Measurements from ENCODE around the gene ZNF311.
"Not testable (repeated sequence)": the region's sequence is repeated elsewhere in the genome, so short reads cannot be mapped to it uniquely, and the experiment has no call there.

Gene ZNF311

DNA sequence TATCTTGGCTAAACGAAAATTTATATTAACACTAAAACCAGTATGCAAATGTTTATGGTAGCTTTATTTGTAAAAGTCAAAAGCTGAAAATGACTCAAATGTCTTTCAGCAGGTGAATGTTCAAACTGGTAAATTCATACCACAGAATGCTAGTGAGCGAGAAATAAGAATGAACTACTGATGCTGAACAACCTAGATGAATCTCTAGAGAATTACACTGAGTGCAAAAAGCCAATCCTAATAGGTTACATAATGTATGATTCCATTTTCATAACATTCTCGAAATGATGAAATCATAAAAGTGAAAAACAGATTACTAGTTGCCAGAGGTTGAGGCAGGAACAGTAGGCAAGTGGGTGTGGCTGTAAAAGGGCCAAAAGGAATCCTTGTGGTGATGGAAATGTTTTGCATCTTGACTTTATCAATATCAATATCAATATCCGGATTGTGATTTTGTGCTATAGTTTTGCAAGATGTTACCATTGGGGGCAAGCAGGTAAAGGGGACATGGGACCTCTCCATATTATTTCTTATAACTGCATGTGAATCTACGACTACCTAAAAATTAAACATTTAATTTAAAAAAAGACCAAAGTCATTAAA is 26.1 kb downstream of the ZNF311 start:
- no peaks in the 10 kb centered on the region for H3K36me3 ChIP-seq (ENCODE audit: low read depth)
- TF ChIP-seq, protein P1, sequence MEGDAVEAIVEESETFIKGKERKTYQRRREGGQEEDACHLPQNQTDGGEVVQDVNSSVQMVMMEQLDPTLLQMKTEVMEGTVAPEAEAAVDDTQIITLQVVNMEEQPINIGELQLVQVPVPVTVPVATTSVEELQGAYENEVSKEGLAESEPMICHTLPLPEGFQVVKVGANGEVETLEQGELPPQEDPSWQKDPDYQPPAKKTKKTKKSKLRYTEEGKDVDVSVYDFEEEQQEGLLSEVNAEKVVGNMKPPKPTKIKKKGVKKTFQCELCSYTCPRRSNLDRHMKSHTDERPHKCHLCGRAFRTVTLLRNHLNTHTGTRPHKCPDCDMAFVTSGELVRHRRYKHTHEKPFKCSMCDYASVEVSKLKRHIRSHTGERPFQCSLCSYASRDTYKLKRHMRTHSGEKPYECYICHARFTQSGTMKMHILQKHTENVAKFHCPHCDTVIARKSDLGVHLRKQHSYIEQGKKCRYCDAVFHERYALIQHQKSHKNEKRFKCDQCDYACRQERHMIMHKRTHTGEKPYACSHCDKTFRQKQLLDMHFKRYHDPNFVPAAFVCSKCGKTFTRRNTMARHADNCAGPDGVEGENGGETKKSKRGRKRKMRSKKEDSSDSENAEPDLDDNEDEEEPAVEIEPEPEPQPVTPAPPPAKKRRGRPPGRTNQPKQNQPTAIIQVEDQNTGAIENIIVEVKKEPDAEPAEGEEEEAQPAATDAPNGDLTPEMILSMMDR (IDR thresholded peaks at IDR 0.05; ENCODE audit: poor library complexity, severe bottlenecking) = no peak
- H3K4me1 ChIP-seq (ENCODE audit: insufficient read depth, poor library complexity, severe bottlenecking) = peaks cover 11% of the 10 kb centered on the region
- H3K4me3 ChIP-seq (ENCODE audit: severe bottlenecking) = no peak overlapping the region
- ATAC-seq (ENCODE audit: low read depth) (no peak), DNase-seq (ENCODE audit: low spot score) (no peak)
- no peaks in the 10 kb centered on the region for H3K27me3 ChIP-seq (ENCODE audit: insufficient read depth, poor library complexity, severe bottlenecking)
- no peaks in the 10 kb centered on the region for H3K9me3 ChIP-seq (ENCODE audit: severe bottlenecking)
- H3K27ac ChIP-seq (ENCODE audit: poor library complexity, severe bottlenecking) = no peak overlapping the region

DNA sequence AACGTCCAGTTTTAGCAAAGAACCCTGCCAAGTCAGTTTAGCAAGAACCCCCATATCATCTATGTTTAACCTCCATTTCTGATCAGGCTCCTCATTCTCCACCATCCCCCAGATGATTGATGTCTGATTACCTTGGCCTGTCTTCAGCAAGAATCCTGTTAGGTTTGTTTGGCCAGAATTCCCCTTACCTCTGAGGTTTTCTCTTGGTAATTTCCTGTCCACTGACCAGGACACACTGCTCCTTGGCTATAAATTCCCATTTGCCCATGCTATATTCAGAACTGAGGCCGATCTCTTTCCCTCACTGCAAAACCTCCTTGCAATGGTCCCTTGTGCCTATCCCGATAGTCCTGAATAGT is 27.0 kb downstream of the ZNF311 start:
- H3K27me3 ChIP-seq (ENCODE audit: insufficient read depth, poor library complexity, severe bottlenecking) = no peaks in the 10 kb centered on the region
- ATAC-seq (ENCODE audit: low read depth) (no peak), DNase-seq (ENCODE audit: low spot score) (no peak)
- no peaks in the 10 kb centered on the region for H3K9me3 ChIP-seq (ENCODE audit: severe bottlenecking)
- H3K36me3 ChIP-seq (ENCODE audit: low read depth) = no peaks in the 10 kb centered on the region
- H3K4me3 ChIP-seq (ENCODE audit: severe bottlenecking) = no peak overlapping the region
- TF ChIP-seq, protein P1 (IDR thresholded peaks at IDR 0.05; ENCODE audit: poor library complexity, severe bottlenecking) = no peak
- peak overlapping the region; percentile 37 for H3K27ac ChIP-seq (ENCODE audit: poor library complexity, severe bottlenecking)
- peaks cover 6% of the 10 kb centered on the region for H3K4me1 ChIP-seq (ENCODE audit: insufficient read depth, poor library complexity, severe bottlenecking)

DNA sequence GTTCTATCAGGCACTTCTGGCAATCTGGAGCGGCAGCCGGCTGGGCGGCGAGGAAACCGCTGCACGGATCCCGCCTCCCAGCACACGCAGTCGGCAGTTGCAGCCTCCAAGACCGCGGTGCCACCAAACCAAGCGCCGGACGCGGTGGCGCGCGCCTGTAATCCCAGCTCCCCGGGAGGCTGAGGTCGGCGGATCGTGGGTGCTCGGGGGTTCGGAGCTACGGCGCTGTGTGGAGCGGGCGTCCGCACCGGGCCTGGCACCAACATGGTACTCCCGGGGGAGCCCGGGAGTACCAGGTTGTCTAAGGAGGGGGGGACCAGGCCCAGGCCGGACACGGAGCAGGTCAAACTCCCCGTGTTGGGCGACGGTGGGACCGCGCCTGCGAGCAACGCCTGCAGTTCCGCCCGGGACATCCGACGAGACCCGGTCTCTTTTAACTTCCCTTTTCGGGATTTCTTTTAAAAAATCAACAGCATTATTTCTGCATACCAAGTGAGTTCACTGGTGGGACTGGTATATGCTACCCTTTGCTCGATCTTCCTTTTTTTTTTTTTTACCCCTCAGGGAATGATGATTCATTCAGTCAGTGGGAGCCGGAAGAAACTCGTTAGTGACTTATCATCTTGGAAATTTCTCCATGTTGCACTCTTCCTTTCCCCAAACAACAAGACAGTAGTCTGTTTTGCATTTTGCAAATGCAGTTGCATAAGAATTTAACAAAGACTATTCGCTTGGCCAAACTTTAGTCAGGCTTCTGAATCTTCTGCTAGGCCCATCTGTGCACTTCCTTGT is 27.6 kb downstream of the ZNF311 start:
- peaks cover 6% of the 10 kb centered on the region for H3K4me1 ChIP-seq (ENCODE audit: insufficient read depth, poor library complexity, severe bottlenecking)
- no peak for DNase-seq (ENCODE audit: low spot score)
- H3K4me3 ChIP-seq (ENCODE audit: severe bottlenecking) = no peak overlapping the region
- H3K9me3 ChIP-seq (ENCODE audit: severe bottlenecking) = no peaks in the 10 kb centered on the region
- H3K27me3 ChIP-seq (ENCODE audit: insufficient read depth, poor library complexity, severe bottlenecking) = no peaks in the 10 kb centered on the region
- TF ChIP-seq, protein P1 (IDR thresholded peaks at IDR 0.05; ENCODE audit: poor library complexity, severe bottlenecking) = no peak
- peak overlapping the region; percentile 37 for H3K27ac ChIP-seq (ENCODE audit: poor library complexity, severe bottlenecking)
- ATAC-seq (ENCODE audit: low read depth) = no peak
- H3K36me3 ChIP-seq (ENCODE audit: low read depth) = no peaks in the 10 kb centered on the region

DNA sequence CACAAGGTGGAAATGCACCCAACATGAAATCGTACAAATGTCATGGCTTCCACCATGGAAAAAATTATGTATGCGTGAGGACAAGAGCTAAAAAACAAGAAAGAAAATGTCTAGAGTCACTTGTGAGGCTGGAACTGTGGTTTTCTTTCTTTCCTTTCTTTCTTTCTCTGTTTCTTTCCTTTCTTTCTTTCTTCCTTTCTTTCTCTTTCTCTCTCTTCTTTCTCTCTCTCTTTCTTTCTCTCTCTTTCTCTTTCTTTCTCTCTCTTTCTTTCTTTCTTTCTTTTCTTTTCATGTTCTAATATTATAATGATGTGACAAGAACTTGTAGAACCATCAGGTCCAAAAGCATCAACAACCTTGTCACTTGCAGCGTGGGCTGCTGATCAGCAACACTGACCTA is 28.4 kb downstream of the ZNF311 start:
- Histone ChIP-seq H3K9me3 (ENCODE audit: severe bottlenecking) (no peaks in the 10 kb centered on the region), H3K4me3 (ENCODE audit: severe bottlenecking) (no peak overlapping the region), H3K27me3 (ENCODE audit: insufficient read depth, poor library complexity, severe bottlenecking) (no peaks in the 10 kb centered on the region), H3K36me3 (ENCODE audit: low read depth) (no peaks in the 10 kb centered on the region), H3K4me1 (ENCODE audit: insufficient read depth, poor library complexity, severe bottlenecking) (peaks cover 6% of the 10 kb centered on the region), H3K27ac (ENCODE audit: poor library complexity, severe bottlenecking) (no peak overlapping the region)
- ATAC-seq (ENCODE audit: low read depth) (no peak), DNase-seq (ENCODE audit: low spot score) (no peak)
- TF ChIP-seq, protein P1 (IDR thresholded peaks at IDR 0.05; ENCODE audit: poor library complexity, severe bottlenecking) = no peak

DNA sequence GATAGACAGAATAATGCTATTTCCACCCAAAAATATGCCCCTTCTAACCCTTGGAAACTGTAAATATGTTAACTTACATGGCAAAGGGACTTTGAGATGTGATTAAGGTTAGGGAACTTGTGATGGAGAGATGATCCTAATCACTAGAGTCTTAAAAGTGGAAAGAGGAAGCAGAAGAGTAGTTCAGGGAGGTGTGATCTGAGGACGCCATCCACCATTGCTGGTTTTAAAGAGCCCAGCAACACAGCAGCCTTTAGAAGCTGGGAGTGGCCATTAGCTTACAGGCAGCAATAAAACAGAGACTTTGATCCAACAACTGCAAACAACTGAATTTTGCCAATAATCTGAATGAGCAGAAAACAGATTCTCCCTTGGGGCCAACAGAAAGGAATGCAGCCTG is 30.6 kb downstream of the ZNF311 start:
- no peaks in the 10 kb centered on the region for H3K36me3 ChIP-seq (ENCODE audit: low read depth)
- H3K4me3 ChIP-seq (ENCODE audit: severe bottlenecking) = no peak overlapping the region
- H3K9me3 ChIP-seq (ENCODE audit: severe bottlenecking) = no peaks in the 10 kb centered on the region
- ATAC-seq (ENCODE audit: low read depth) = no peak
- no peak overlapping the region for H3K27ac ChIP-seq (ENCODE audit: poor library complexity, severe bottlenecking)
- H3K27me3 ChIP-seq (ENCODE audit: insufficient read depth, poor library complexity, severe bottlenecking) = no peaks in the 10 kb centered on the region
- peaks cover 6% of the 10 kb centered on the region for H3K4me1 ChIP-seq (ENCODE audit: insufficient read depth, poor library complexity, severe bottlenecking)
- DNase-seq (ENCODE audit: low spot score) = no peak
- TF ChIP-seq, protein P1 (IDR thresholded peaks at IDR 0.05; ENCODE audit: poor library complexity, severe bottlenecking) = no peak

DNA sequence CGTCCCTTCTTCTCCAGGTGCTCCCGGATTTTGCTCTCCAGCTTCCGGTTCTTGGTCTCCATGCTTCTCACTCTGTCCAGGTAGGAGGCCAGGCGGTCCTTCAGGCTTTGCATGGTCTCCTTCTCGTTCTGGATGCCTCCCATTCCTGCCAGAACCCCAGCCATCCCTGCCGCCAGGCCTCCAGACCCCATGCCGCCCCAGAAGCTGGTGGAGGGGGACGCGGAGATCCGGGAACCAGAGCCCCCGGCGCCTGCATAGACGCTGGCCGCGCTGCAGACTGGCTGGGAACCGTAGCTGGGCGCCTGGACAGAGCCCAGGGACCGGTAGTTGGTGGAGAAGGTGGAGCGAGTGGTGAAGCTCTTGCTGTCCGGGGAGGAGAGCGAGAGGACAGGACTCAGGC is 35.1 kb downstream of the ZNF311 start:
- not testable (repeated sequence) for H3K36me3 ChIP-seq (ENCODE audit: low read depth); DNase-seq (ENCODE audit: low spot score); ATAC-seq (ENCODE audit: low read depth); H3K27ac ChIP-seq (ENCODE audit: poor library complexity, severe bottlenecking); H3K9me3 ChIP-seq (ENCODE audit: severe bottlenecking); H3K27me3 ChIP-seq (ENCODE audit: insufficient read depth, poor library complexity, severe bottlenecking); H3K4me1 ChIP-seq (ENCODE audit: insufficient read depth, poor library complexity, severe bottlenecking); H3K4me3 ChIP-seq (ENCODE audit: severe bottlenecking)

All from RWPE2 (cell line).